CD4-positive, alpha-beta T cell (primary cell): ENCODE data around the gene CYSLTR1. TPM values are rescaled to one million over a fixed set of nuclear protein-coding genes. Genes with fewer than 3 reads are reported as not detected.
A peak's percentile ranks its signal among the peaks of the same experiment; 100 is the strongest.

Experiments
- ATAC-seq: fragments of 200-7000 bp; cut with Tn5 transposase; one replicate; pipeline ENCODE4 v1.10.0; 2022; ENCODE audit warnings: mild to moderate bottlenecking; ENCODE audit not compliant: poor library complexity
- CTCF ChIA-PET: fragments of 350-600 bp; sonication (Branson Sonifier 250); formaldehyde crosslinking; loops from one replicate; lab custom pipeline; 2021; ENCODE audit warnings: antibody characterized with exemption, inconsistent platforms; lab: Charles Lee
- POLR2A ChIA-PET: fragments of 350-600 bp; sonication (Branson Sonifier 250); formaldehyde crosslinking; loops from one replicate; lab custom pipeline; 2021; ENCODE audit warnings: antibody characterized with exemption, inconsistent platforms; lab: Charles Lee
- DNase-seq, 14 experiments: peaks; one replicate each; pipeline ENCODE4 v3.0.0-alpha.2; 2013 to 2020; ENCODE audit warnings: mixed read lengths in 2 of 14
- H3K27ac ChIP-seq, 2 donors: one replicate each; pipeline versions ENCODE4 v1.5.1 to v1.7.0; 2013; ENCODE audit warnings: low read length in 2 of 2, low read depth in 1 of 2, mild to moderate bottlenecking in 1 of 2
- H3K27me3 ChIP-seq, 2 experiments: 1 replicate in 1 of 2; 2 replicates in 1 of 2; pipeline versions ENCODE4 v1.6.1 to v1.7.0; 2013; ENCODE audit warnings: low read length in 2 of 2, control low read depth in 1 of 2, mild to moderate bottlenecking in 1 of 2, moderate library complexity in 1 of 2; ENCODE audit not compliant: insufficient read depth in 2 of 2, control insufficient read depth in 1 of 2
- H3K36me3 ChIP-seq: one replicate; pipeline ENCODE4 v1.6.1; 2013; ENCODE audit warnings: low read length, control low read depth; ENCODE audit not compliant: insufficient read depth
- H3K4me1 ChIP-seq: one replicate; pipeline ENCODE4 v1.6.1; 2013; ENCODE audit warnings: low read length, control low read depth; ENCODE audit not compliant: insufficient read depth
- H3K4me3 ChIP-seq: one replicate; pipeline ENCODE4 v1.5.1; 2013; ENCODE audit warnings: mild to moderate bottlenecking, low read length, moderate library complexity
- H3K9me3 ChIP-seq, 2 experiments: 1 replicate in 1 of 2; 2 replicates in 1 of 2; pipeline versions ENCODE4 v1.6.1 to v1.7.0; 2013; ENCODE audit warnings: low read length in 2 of 2, mild to moderate bottlenecking in 2 of 2, control low read depth in 1 of 2, moderate library complexity in 1 of 2; ENCODE audit not compliant: control insufficient read depth in 1 of 2, insufficient read depth in 1 of 2
- H3K27ac Mint-ChIP-seq: one replicate; pipeline ENCODE4 v1.8.0; 2020; ENCODE audit warnings: mixed read lengths
- H3K27me3 Mint-ChIP-seq: one replicate; pipeline ENCODE4 v1.8.0; 2021; ENCODE audit warnings: mixed read lengths
- H3K36me3 Mint-ChIP-seq: one replicate; pipeline ENCODE4 v1.8.0; 2021; ENCODE audit warnings: low read depth, mixed read lengths
- H3K4me1 Mint-ChIP-seq: one replicate; pipeline ENCODE4 v1.8.0; 2021; ENCODE audit warnings: low read depth, mixed read lengths
- H3K4me3 Mint-ChIP-seq: one replicate; pipeline ENCODE4 v1.8.0; 2020; ENCODE audit warnings: mild to moderate bottlenecking, mixed read lengths
- H3K9me3 Mint-ChIP-seq: one replicate; pipeline ENCODE4 v1.8.0; 2020; ENCODE audit warnings: mixed read lengths
- CTCF ChIP-seq: fragments of 200-600 bp; IDR thresholded peaks from one replicate; pipeline ENCODE4 v1.8.0; 2022; ENCODE audit warnings: antibody characterized with exemption, mild to moderate bottlenecking
- intact Hi-C, 2 experiments: fragments of 100-400 bp; cut with DNase I in 1 of 2; cut with micrococcal nuclease in 1 of 2; formaldehyde crosslinking; loops; one replicate each; pipeline versions ENCODE4 v1.15.1 to v1.9.0; 2023 to 2025; cut with DNase I, micrococcal nuclease
- total RNA-seq, 174 experiments: library from RNA in 2 of 174; stranded (reverse) in 2 of 174; gene quantifications; one replicate each; pipeline ENCODE4 v1.2.3 and lab custom pipeline; 2021 to 2026

Gene CYSLTR1
- total RNA-seq, 2 experiments from 2014 or later = 6.6 to 7.4 TPM

- TF ChIP-seq CTCF = no peak
- ChIA-PET POLR2A (interaction anchor here (0.7 to 1.4 kb wide), 4 partner anchors 9 to 122 kb away, joined by 3 to 4 read pairs (median 4); no protein-coding TSS in a partner anchor), CTCF (interaction anchor here (1.1 kb wide), 1 partner anchor 10 kb away, joined by 3 read pairs; no protein-coding TSS in a partner anchor)
- peak overlapping the region; percentile 49 for H3K4me3 Mint-ChIP-seq
- H3K27ac ChIP-seq = no peak overlapping the region
- peaks cover 4% of the 10 kb centered on the region for H3K36me3 Mint-ChIP-seq
- DNase-seq (peak in 13 of 14 experiments; percentile 16 to 81 (median 43)), ATAC-seq (peak; percentile 92)
- H3K4me1 ChIP-seq = peaks cover 13% of the 10 kb centered on the region
- H3K4me1 Mint-ChIP-seq = peaks cover 38% of the 10 kb centered on the region
- no peaks in the 10 kb centered on the region for H3K27me3 ChIP-seq
- no peaks in the 10 kb centered on the region for H3K9me3 ChIP-seq
- no peak overlapping the region for H3K4me3 ChIP-seq
- no peaks in the 10 kb centered on the region for H3K36me3 ChIP-seq
- no peaks in the 10 kb centered on the region for H3K27me3 Mint-ChIP-seq
- no peaks in the 10 kb centered on the region for H3K9me3 Mint-ChIP-seq
- H3K27ac Mint-ChIP-seq = peak overlapping the region; percentile 71
- intact Hi-C loops = loop anchor here in 1 of 2 experiments (10.0 kb wide), 1 partner anchor 417 kb away; no protein-coding TSS in a partner anchor
These were observed 5.6 kb downstream of the CYSLTR1 start for GRCh38 chrX:78321809-78322208.

GRCh38 chrX:78316265-78316664, 11.1 kb downstream of the CYSLTR1 start:
- no peak overlapping the region for H3K27ac ChIP-seq
- H3K9me3 ChIP-seq = no peaks in the 10 kb centered on the region
- TF ChIP-seq CTCF = no peak
- no peak overlapping the region for H3K4me3 Mint-ChIP-seq
- H3K9me3 Mint-ChIP-seq = no peaks in the 10 kb centered on the region
- H3K4me1 ChIP-seq = peaks cover 13% of the 10 kb centered on the region
- no peaks in the 10 kb centered on the region for H3K27me3 ChIP-seq
- no peak overlapping the region for H3K27ac Mint-ChIP-seq
- no peaks in the 10 kb centered on the region for H3K27me3 Mint-ChIP-seq
- ATAC-seq = no peak
- ChIA-PET CTCF (no interaction called here), POLR2A (no interaction called here)
- intact Hi-C loops = no loop called here
- H3K4me1 Mint-ChIP-seq = peaks cover 40% of the 10 kb centered on the region
- peaks cover 18% of the 10 kb centered on the region for H3K36me3 Mint-ChIP-seq
- no peak overlapping the region for H3K4me3 ChIP-seq
- no peaks in the 10 kb centered on the region for H3K36me3 ChIP-seq
- DNase-seq = no peak

DNA sequence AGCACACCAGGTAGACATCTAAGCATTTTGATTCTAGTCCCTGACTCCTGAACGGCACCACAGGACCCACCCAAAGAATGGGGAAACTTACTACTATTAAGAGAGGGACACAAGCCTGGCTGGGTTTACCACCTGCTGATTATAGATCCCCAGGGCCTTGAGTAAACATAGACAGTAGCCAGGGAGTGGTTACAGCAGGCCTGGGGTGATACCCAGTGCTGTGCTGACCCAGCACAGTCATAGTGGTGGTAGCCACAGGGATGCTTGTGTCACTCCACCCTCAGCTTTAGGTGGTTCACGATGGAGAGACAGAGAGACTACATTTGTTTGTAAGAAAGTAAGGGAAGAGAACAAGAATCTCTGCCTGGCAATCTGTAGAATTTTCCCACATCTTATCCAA, 11.7 kb downstream of the CYSLTR1 start:
- no peaks in the 10 kb centered on the region for H3K9me3 Mint-ChIP-seq
- POLR2A ChIA-PET = no interaction called here
- Histone ChIP-seq H3K27me3 (no peaks in the 10 kb centered on the region), H3K4me1 (peaks cover 8% of the 10 kb centered on the region), H3K9me3 (no peaks in the 10 kb centered on the region), H3K27ac (no peak overlapping the region), H3K4me3 (no peak overlapping the region), H3K36me3 (no peaks in the 10 kb centered on the region)
- no peak for TF ChIP-seq CTCF
- intact Hi-C loops = no loop called here
- ATAC-seq (no peak), DNase-seq (no peak)
- H3K27me3 Mint-ChIP-seq = no peaks in the 10 kb centered on the region
- CTCF ChIA-PET = no interaction called here
- H3K4me3 Mint-ChIP-seq = no peak overlapping the region
- H3K4me1 Mint-ChIP-seq = peaks cover 37% of the 10 kb centered on the region
- H3K27ac Mint-ChIP-seq = no peak overlapping the region
- H3K36me3 Mint-ChIP-seq = peaks cover 16% of the 10 kb centered on the region
